Islet of Langerhans (tissue), 1 donor: ENCODE data around the gene PIK3CD.
"Not testable (repeated sequence)": the region's sequence is repeated elsewhere in the genome, so short reads cannot be mapped to it uniquely, and the experiment has no call there.

Experiments used
- FAIRE-seq: peaks from one replicate; lab custom pipeline; 2011; peaks lifted over from hg19 to GRCh38; lab: Jason Lieb, UNC

Gene PIK3CD

GRCh38 chr1:9624081-9624480 is 27.4 kb upstream of the PIK3CD start:
- no peak for FAIRE-seq

- not testable (repeated sequence) for FAIRE-seq
Observed at GRCh38 chr1:9625030-9625429, 26.5 kb upstream of the PIK3CD start.

- FAIRE-seq = no peak
Observed at GRCh38 chr1:9626201-9626608, 25.3 kb upstream of the PIK3CD start.

- no peak for FAIRE-seq
Observed at GRCh38 chr1:9628541-9629444, 22.7 kb upstream of the PIK3CD start.

- no peak for FAIRE-seq
Observed at GRCh38 chr1:9629445-9630201, 21.9 kb upstream of the PIK3CD start.

- FAIRE-seq = no peak
Observed at GRCh38 chr1:9630331-9631111, 21.0 kb upstream of the PIK3CD start.

- no peak for FAIRE-seq
Observed at GRCh38 chr1:9631613-9632012, 19.9 kb upstream of the PIK3CD start.

- no peak for FAIRE-seq
Observed at GRCh38 chr1:9633493-9633892, 18.0 kb upstream of the PIK3CD start.

GRCh38 chr1:9634582-9634981 is 16.9 kb upstream of the PIK3CD start:
- FAIRE-seq = no peak

GRCh38 chr1:9639227-9639626 is 12.3 kb upstream of the PIK3CD start:
- FAIRE-seq = no peak

GRCh38 chr1:9643351-9644256 is 7.9 kb upstream of the PIK3CD start:
- no peak for FAIRE-seq

- FAIRE-seq = no peak
Observed at GRCh38 chr1:9646037-9646436, 5.5 kb upstream of the PIK3CD start.

GRCh38 chr1:9648171-9648570 is 3.4 kb upstream of the PIK3CD start:
- no peak for FAIRE-seq

- no peak for FAIRE-seq
Observed at GRCh38 chr1:9649769-9650168, 1.8 kb upstream of the PIK3CD start.

- no peak for FAIRE-seq
Observed at GRCh38 chr1:9651220-9651564, 339 bp upstream of the PIK3CD start.

- FAIRE-seq = no peak
Observed at GRCh38 chr1:9652379-9653209, 1.1 kb downstream of the PIK3CD start.

GRCh38 chr1:9653210-9653490 is 1.6 kb downstream of the PIK3CD start:
- no peak for FAIRE-seq

GRCh38 chr1:9653491-9654050 is 2.0 kb downstream of the PIK3CD start:
- FAIRE-seq = no peak

- FAIRE-seq = no peak
Observed at GRCh38 chr1:9654051-9654833, 2.7 kb downstream of the PIK3CD start.
